Kidney epithelial cell (primary cell): ENCODE results near the gene COA3. TPM values are rescaled to one million over a fixed set of nuclear protein-coding genes. Genes with fewer than 3 reads are reported as not detected.

Experiments used
- DNase-seq: peaks from one replicate; pipeline ENCODE4 v3.0.0-alpha.2; 2010; ENCODE audit warnings: low read depth
- H3K27me3 ChIP-seq: 2 replicates; pipeline ENCODE4 v1.6.0; 2011; ENCODE audit warnings: low read length; ENCODE audit not compliant: control insufficient read depth, insufficient read depth
- H3K36me3 ChIP-seq: 2 replicates; pipeline ENCODE4 v1.5.1; 2011; ENCODE audit warnings: low read length; ENCODE audit not compliant: control insufficient read depth, insufficient read depth
- H3K4me3 ChIP-seq: 2 replicates; pipeline ENCODE4 v1.5.1; 2011; ENCODE audit warnings: low read depth, mild to moderate bottlenecking, control low read depth, low read length
- total RNA-seq: library from RNA; depleted of rRNA; stranded (reverse); fragments of >200 nt; gene quantifications from 2 replicates; pipeline ENCODE4 v1.2.3, GENCODE V29; 2015
- TF ChIP-seq, protein P1 (sequence below): IDR thresholded peaks from 2 replicates; pipeline ENCODE4 v1.5.1; 2011; ENCODE audit warnings: mild to moderate bottlenecking, moderate library complexity, low read length, control low read depth, inconsistent platforms; ENCODE audit not compliant: insufficient read depth, poor library complexity, severe bottlenecking

COA3 gene
- total RNA-seq, 1 donor from 2014 or later: 48.3 TPM

- no peak for DNase-seq
- Histone ChIP-seq H3K27me3 (no peaks in the 10 kb centered on the region), H3K36me3 (peaks cover 2% of the 10 kb centered on the region), H3K4me3 (no peak overlapping the region)
- TF ChIP-seq, protein P1, sequence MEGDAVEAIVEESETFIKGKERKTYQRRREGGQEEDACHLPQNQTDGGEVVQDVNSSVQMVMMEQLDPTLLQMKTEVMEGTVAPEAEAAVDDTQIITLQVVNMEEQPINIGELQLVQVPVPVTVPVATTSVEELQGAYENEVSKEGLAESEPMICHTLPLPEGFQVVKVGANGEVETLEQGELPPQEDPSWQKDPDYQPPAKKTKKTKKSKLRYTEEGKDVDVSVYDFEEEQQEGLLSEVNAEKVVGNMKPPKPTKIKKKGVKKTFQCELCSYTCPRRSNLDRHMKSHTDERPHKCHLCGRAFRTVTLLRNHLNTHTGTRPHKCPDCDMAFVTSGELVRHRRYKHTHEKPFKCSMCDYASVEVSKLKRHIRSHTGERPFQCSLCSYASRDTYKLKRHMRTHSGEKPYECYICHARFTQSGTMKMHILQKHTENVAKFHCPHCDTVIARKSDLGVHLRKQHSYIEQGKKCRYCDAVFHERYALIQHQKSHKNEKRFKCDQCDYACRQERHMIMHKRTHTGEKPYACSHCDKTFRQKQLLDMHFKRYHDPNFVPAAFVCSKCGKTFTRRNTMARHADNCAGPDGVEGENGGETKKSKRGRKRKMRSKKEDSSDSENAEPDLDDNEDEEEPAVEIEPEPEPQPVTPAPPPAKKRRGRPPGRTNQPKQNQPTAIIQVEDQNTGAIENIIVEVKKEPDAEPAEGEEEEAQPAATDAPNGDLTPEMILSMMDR: no peak
Measured at GRCh38 chr17:42821176-42821575, 22.7 kb upstream of the COA3 start.

DNA sequence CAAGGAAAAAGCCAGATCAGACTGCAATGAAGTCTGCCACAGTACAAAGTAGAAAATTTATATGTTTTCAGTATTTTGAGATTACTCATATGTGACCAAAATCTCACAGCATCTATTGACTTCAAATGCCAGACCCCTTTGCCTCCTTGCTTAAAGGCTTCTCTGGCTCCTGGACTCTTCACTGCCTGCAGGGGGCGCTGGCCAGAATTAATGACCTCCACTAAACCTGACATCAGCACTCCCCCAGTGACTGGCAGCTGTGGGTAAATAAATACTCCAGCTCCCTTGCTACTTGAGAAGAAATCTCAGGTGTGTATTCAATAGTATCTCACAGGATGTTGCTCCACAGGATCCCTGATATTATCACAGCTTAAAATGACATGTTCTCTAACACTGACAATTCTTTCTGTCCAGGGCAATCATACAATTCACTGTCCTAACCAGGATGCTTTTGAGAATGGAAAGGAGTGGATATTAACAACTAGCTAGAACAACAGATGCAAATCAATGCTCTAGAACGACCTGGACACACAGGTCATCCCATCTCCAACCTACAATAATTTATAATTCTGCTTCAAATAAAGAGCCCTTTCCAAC, 21.5 kb upstream of the COA3 start:
- TF ChIP-seq, protein P1: peak; percentile 77
- no peak for DNase-seq
- Histone ChIP-seq H3K36me3 (peaks cover 2% of the 10 kb centered on the region), H3K4me3 (no peak overlapping the region), H3K27me3 (no peaks in the 10 kb centered on the region)

DNA sequence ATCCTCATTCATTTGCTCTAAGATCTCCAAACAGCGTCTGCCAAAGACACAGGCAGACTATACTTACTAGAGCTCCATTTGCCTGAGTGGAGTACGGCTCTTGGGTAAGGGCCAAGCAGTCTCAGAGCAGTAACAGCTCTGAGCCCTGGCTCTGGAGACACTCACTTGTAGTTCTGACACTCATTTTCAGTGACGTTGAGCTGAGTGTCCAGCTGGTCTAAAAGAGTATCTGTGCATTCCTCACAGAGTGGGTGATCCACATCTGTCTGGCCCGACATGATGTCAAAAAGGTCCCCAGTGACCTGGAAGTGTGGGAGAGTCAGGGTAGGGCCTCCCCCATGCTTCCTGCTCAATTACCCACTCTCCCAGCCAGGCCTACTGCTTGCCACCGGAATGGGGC, 19.9 kb upstream of the COA3 start:
- H3K27me3 ChIP-seq: no peaks in the 10 kb centered on the region
- peaks cover 2% of the 10 kb centered on the region for H3K36me3 ChIP-seq
- DNase-seq: no peak
- no peak overlapping the region for H3K4me3 ChIP-seq
- TF ChIP-seq, protein P1: no peak

- no peak for DNase-seq
- Histone ChIP-seq H3K27me3 (no peaks in the 10 kb centered on the region), H3K4me3 (no peak overlapping the region), H3K36me3 (peaks cover 2% of the 10 kb centered on the region)
- TF ChIP-seq, protein P1: no peak
Measured at GRCh38 chr17:42817866-42818265, 19.4 kb upstream of the COA3 start.

- TF ChIP-seq, protein P1: no peak
- H3K4me3 ChIP-seq: no peak overlapping the region
- no peak for DNase-seq
- no peaks in the 10 kb centered on the region for H3K27me3 ChIP-seq
- H3K36me3 ChIP-seq: peaks cover 2% of the 10 kb centered on the region
Measured at GRCh38 chr17:42814633-42815399, 16.3 kb upstream of the COA3 start.

GRCh38 chr17:42809250-42809649, 10.7 kb upstream of the COA3 start:
- H3K36me3 ChIP-seq: no peaks in the 10 kb centered on the region
- no peak for DNase-seq
- no peak overlapping the region for H3K4me3 ChIP-seq
- TF ChIP-seq, protein P1: no peak
- H3K27me3 ChIP-seq: no peaks in the 10 kb centered on the region
